Osteocyte (in vitro differentiated cells): ENCODE results near the gene IL18R1. TPM values are rescaled to one million over a fixed set of nuclear protein-coding genes. Genes with fewer than 3 reads are reported as not detected.

Experiments used
- DNase-seq: peaks from one replicate; pipeline ENCODE4 v3.0.0; 2021; ENCODE audit warnings: mixed read lengths; ENCODE audit not compliant: unreplicated experiment; ENCODE audit errors: extremely low spot score
- H3K27ac Mint-ChIP-seq: one replicate; pipeline ENCODE4 v1.8.0; 2021; ENCODE audit warnings: mild to moderate bottlenecking, mixed read lengths; ENCODE audit not compliant: unreplicated experiment
- H3K27me3 Mint-ChIP-seq: one replicate; pipeline ENCODE4 v1.8.0; 2021; ENCODE audit warnings: mixed read lengths; ENCODE audit not compliant: unreplicated experiment
- H3K36me3 Mint-ChIP-seq: one replicate; pipeline ENCODE4 v1.8.0; 2021; ENCODE audit warnings: mixed read lengths; ENCODE audit not compliant: unreplicated experiment
- H3K4me1 Mint-ChIP-seq: one replicate; pipeline ENCODE4 v1.8.0; 2021; ENCODE audit warnings: mixed read lengths; ENCODE audit not compliant: unreplicated experiment
- H3K4me3 Mint-ChIP-seq: one replicate; pipeline ENCODE4 v1.8.0; 2021; ENCODE audit warnings: mild to moderate bottlenecking, moderate library complexity, mixed read lengths; ENCODE audit not compliant: unreplicated experiment
- H3K9me3 Mint-ChIP-seq: one replicate; pipeline ENCODE4 v1.8.0; 2021; ENCODE audit warnings: mixed read lengths; ENCODE audit not compliant: unreplicated experiment
- total RNA-seq: library from RNA; stranded (reverse); gene quantifications from 2 replicates; pipeline ENCODE4 v1.2.1, GENCODE V29; 2021
- TF ChIP-seq, protein P1 (sequence below): fragments of 200-600 bp; sonication (generic); IDR thresholded peaks from 2 replicates; pipeline ENCODE4 v1.5.0; 2021; ENCODE audit warnings: antibody characterized with exemption, mild to moderate bottlenecking, moderate library complexity

IL18R1 gene
- total RNA-seq, 1 donor from 2014 or later, result 0.38 TPM

DNA sequence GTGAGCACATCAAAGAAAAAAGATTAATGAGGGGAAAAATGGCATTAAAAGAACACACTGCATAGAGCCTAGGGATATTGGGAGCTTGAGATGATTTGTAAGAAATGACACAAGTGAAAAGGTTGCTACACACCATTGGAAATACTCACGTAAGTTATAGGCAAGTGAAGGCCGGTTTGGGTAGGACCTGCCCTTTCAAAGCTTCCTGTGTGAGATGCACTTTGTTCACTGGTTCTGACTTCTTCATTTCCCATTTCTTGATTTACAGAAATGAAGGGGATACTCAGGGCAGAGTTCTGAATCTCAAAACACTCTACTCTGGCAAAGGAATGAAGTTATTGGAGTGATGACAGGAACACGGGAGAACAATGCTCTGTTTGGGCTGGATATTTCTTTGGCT, 67.3 kb downstream of the IL18R1 start, which contains the start of gene IL18RAP:
Gene IL18RAP, plus strand, starts transcription at position 251 of the 400 bp plus-strand sequence. Its CDS starts 118 bp downstream, at position 369.
- Mint-ChIP-seq H3K27me3 (peaks cover 18% of the 10 kb centered on the region), H3K4me3 (no peak within 1 kb of the TSS)

DNA sequence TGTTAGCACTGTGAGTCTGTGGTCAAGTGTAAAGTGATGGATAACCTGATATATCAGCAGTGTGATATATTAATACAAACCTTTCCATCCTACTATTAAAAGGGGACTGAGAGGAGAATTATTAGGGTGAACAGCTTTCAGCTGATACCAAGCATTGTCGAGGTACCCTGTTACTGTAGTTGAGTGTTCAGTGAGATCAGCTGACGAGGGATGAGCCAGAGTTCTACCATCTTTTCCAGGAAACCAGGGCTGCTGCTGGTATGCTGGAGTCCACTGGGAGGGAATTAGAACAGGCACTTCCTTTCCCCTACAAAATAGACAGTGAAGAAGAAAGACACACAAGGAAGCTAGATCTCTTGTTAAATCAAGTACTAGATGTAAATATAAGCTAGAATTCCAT, 67.8 kb downstream of the IL18R1 start:
- TF ChIP-seq, protein P1, sequence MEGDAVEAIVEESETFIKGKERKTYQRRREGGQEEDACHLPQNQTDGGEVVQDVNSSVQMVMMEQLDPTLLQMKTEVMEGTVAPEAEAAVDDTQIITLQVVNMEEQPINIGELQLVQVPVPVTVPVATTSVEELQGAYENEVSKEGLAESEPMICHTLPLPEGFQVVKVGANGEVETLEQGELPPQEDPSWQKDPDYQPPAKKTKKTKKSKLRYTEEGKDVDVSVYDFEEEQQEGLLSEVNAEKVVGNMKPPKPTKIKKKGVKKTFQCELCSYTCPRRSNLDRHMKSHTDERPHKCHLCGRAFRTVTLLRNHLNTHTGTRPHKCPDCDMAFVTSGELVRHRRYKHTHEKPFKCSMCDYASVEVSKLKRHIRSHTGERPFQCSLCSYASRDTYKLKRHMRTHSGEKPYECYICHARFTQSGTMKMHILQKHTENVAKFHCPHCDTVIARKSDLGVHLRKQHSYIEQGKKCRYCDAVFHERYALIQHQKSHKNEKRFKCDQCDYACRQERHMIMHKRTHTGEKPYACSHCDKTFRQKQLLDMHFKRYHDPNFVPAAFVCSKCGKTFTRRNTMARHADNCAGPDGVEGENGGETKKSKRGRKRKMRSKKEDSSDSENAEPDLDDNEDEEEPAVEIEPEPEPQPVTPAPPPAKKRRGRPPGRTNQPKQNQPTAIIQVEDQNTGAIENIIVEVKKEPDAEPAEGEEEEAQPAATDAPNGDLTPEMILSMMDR, result no peak
- no peak overlapping the region for H3K4me3 Mint-ChIP-seq
- H3K4me1 Mint-ChIP-seq, result no peaks in the 10 kb centered on the region
- H3K27me3 Mint-ChIP-seq, result peaks cover 22% of the 10 kb centered on the region
- DNase-seq, result no peak
- H3K27ac Mint-ChIP-seq, result no peak overlapping the region
- H3K9me3 Mint-ChIP-seq, result no peaks in the 10 kb centered on the region
- no peaks in the 10 kb centered on the region for H3K36me3 Mint-ChIP-seq

More for the DNA sequence above, 67.3 kb downstream of the IL18R1 start, which contains the start of gene IL18RAP:
- DNase-seq, result no peak
- TF ChIP-seq, protein P1, result no peak
- no peaks in the 10 kb centered on the region for H3K4me1 Mint-ChIP-seq
- H3K27ac Mint-ChIP-seq, result no peak within 1 kb of the TSS
- H3K36me3 Mint-ChIP-seq, result no peaks in the 10 kb centered on the region
- no peaks in the 10 kb centered on the region for H3K9me3 Mint-ChIP-seq

DNA sequence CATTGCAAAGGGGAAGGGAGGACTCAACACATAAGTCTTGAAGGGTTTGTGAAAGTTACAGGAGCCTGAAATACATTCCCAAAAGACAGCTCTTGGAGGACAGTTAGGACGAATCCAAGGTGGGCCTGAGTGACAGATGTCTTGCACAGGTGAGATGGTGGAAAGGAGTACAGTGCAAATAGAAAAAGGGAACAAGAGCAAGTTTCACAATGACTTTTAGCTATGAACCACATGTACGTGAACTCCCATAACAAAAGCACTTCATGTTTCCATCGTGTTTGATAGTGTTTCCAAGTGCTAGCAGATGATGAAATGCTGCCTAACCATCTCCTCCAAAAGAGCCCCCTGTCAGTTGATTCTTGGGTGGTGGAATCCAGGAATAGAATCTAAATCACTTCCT, 69.2 kb downstream of the IL18R1 start:
- Mint-ChIP-seq H3K27ac (no peak overlapping the region), H3K27me3 (peaks cover 33% of the 10 kb centered on the region), H3K4me3 (no peak overlapping the region), H3K4me1 (no peaks in the 10 kb centered on the region), H3K36me3 (no peaks in the 10 kb centered on the region), H3K9me3 (no peaks in the 10 kb centered on the region)
- TF ChIP-seq, protein P1, result no peak
- no peak for DNase-seq

DNA sequence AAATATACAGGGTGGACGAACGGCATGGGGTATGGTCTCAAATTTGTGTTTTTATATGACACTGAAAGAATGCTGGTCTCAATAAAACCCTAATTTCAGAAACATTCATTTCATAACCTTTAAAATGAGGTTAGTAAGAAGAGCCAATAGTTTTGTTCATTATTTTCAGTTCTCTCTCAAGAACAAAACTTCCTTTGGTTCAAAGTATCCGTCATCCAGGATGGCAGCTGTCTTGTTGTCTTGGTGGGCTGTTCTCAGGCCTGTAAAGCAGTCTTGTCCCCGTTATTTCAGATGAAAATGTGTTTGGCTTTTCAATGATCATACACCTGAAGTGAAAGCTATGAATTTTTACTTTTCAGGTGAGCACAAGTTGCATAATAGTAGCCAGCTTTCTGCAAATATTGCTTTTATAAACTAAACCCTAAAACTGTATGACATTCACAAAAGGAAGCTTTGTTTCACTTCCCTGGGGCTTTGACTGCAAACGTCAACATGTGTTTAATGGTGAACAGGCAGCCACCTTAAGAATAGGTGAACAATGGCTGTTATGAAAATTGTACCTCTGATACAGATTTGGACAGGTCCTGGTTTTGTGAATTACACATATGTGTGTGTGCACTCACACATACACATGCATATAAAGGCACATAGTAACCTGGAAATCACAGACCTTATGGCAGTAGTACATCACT, 70.0 kb downstream of the IL18R1 start:
- peaks cover 41% of the 10 kb centered on the region for H3K27me3 Mint-ChIP-seq
- no peaks in the 10 kb centered on the region for H3K9me3 Mint-ChIP-seq
- no peaks in the 10 kb centered on the region for H3K4me1 Mint-ChIP-seq
- H3K4me3 Mint-ChIP-seq, result no peak overlapping the region
- H3K36me3 Mint-ChIP-seq, result no peaks in the 10 kb centered on the region
- H3K27ac Mint-ChIP-seq, result no peak overlapping the region
- no peak for DNase-seq
- TF ChIP-seq, protein P1, result no peak

DNA sequence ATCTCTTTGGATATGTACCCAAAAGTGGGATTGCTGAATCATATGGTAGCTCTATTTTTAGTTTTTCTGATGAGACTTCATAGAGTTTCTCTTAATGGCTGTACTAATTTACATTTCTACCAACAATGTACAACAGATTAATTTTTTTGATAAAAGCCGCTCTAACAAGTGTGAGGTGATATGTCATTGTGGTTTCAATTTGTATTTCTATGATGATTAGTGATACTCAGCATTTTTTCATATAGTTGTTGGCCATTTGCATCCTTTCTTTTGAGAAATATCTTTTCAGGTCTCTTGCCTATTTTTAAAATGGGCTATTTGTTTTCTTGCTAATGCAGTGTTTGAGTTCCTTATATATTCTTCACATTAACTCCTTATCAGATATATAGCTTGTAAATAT, 71.7 kb downstream of the IL18R1 start:
- Mint-ChIP-seq H3K9me3 (no peaks in the 10 kb centered on the region), H3K4me3 (no peak overlapping the region), H3K4me1 (no peaks in the 10 kb centered on the region), H3K27ac (no peak overlapping the region), H3K27me3 (peaks cover 46% of the 10 kb centered on the region), H3K36me3 (no peaks in the 10 kb centered on the region)
- TF ChIP-seq, protein P1, result no peak
- no peak for DNase-seq
